PC-9 (cell line): Measurements from ENCODE around the gene SLC6A1.

ENCODE experiments used
- EZH2 ChIP-seq: fragments of 200-600 bp; sonication (generic); IDR thresholded peaks from 2 replicates; pipeline ENCODE4 v1.8.0; 2017; ENCODE audit warnings: antibody characterized with exemption, low read depth
- TF ChIP-seq, protein P1 (sequence below): fragments of 200-600 bp; sonication (generic); conservative IDR thresholded peaks from 2 replicates; pipeline ENCODE4 v1.6.1; 2017; ENCODE audit warnings: mixed run types, antibody characterized with exemption, mild to moderate bottlenecking, moderate library complexity

DNA sequence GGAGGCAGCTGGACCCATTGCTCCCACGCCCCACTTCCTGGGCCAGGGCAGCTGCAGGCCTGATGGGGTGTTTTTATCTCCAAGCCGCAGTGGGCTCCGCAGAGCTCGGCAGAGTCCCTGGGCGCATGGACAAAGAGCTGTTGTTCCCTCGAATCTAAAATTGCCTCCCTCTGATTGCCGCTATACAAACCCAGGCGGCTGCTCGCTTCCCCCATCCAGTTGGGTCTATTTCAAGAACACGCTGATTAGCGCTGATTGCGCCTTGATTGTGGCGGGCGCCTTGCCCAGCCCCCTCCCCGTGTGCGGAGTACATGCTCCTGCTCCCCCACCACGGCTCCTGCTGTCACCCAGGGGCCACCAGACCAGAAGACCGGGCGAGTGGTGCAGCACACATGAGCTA lies 43.4 kb upstream of the SLC6A1 start:
- TF ChIP-seq, protein P1, sequence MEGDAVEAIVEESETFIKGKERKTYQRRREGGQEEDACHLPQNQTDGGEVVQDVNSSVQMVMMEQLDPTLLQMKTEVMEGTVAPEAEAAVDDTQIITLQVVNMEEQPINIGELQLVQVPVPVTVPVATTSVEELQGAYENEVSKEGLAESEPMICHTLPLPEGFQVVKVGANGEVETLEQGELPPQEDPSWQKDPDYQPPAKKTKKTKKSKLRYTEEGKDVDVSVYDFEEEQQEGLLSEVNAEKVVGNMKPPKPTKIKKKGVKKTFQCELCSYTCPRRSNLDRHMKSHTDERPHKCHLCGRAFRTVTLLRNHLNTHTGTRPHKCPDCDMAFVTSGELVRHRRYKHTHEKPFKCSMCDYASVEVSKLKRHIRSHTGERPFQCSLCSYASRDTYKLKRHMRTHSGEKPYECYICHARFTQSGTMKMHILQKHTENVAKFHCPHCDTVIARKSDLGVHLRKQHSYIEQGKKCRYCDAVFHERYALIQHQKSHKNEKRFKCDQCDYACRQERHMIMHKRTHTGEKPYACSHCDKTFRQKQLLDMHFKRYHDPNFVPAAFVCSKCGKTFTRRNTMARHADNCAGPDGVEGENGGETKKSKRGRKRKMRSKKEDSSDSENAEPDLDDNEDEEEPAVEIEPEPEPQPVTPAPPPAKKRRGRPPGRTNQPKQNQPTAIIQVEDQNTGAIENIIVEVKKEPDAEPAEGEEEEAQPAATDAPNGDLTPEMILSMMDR: no peak
- no peak for TF ChIP-seq EZH2
